Spleen (tissue), 11 donors: ENCODE results near the gene STX12. TPM values are rescaled to one million over a fixed set of nuclear protein-coding genes. Genes with fewer than 3 reads are reported as not detected.
"Not testable (repeated sequence)": the region's sequence is repeated elsewhere in the genome, so short reads cannot be mapped to it uniquely, and the experiment has no call there.

Source experiments
- DNase-seq: peaks from one replicate; pipeline ENCODE4 v3.0.0-alpha.2; 2020
- H3K27ac ChIP-seq, 8 donors: fragments of 200-600 bp; sonication (generic) in 7 of 8; 1 replicate in 4 of 8; 2 replicates in 4 of 8; pipeline versions ENCODE4 v1.5.0 to v1.8.0; 2016 to 2021; ENCODE audit warnings: inconsistent platforms in 4 of 8, mild to moderate bottlenecking in 4 of 8, moderate library complexity in 1 of 8
- H3K27me3 ChIP-seq, 7 donors: fragments of 200-600 bp; sonication (generic) in 6 of 7; replicated peaks in 1 of 7; 1 replicate in 4 of 7; 2 replicates in 3 of 7; pipeline versions ENCODE4 v1.5.0 to v1.8.0; 2016 to 2021; ENCODE audit warnings: inconsistent platforms in 3 of 7, mild to moderate bottlenecking in 1 of 7
- H3K36me3 ChIP-seq, 6 donors: fragments of 200-600 bp; sonication (generic) in 5 of 6; 1 replicate in 4 of 6; 2 replicates in 2 of 6; pipeline versions ENCODE4 v1.5.0 to v1.8.0; 2016 to 2021; ENCODE audit warnings: inconsistent platforms in 2 of 6
- H3K4me1 ChIP-seq, 6 donors: fragments of 200-600 bp; sonication (generic) in 5 of 6; 1 replicate in 3 of 6; 2 replicates in 3 of 6; pipeline versions ENCODE4 v1.5.0 to v1.8.0; 2016 to 2021; ENCODE audit warnings: inconsistent platforms in 3 of 6
- H3K4me3 ChIP-seq, 8 donors: fragments of 200-600 bp; sonication (generic) in 7 of 8; 1 replicate in 4 of 8; 2 replicates in 4 of 8; pipeline versions ENCODE4 v1.5.0 to v1.8.0; 2016 to 2021; ENCODE audit warnings: inconsistent platforms in 4 of 8, mild to moderate bottlenecking in 4 of 8, moderate library complexity in 2 of 8
- H3K9me3 ChIP-seq, 8 donors: fragments of 200-600 bp; sonication (generic) in 7 of 8; 1 replicate in 4 of 8; 2 replicates in 4 of 8; pipeline versions ENCODE4 v1.5.0 to v1.8.0; 2016 to 2021; ENCODE audit warnings: inconsistent platforms in 4 of 8
- POLR2A ChIP-seq, 3 donors: fragments of 450-650 bp; IDR thresholded peaks; one replicate each; pipeline ENCODE4 v1.5.1; 2017; ENCODE audit warnings: antibody characterized with exemption in 3 of 3, mild to moderate bottlenecking in 1 of 3
- POLR2AphosphoS5 ChIP-seq, 3 donors: sonication (generic); formaldehyde crosslinking; IDR thresholded peaks; one replicate each; pipeline ENCODE4 v1.5.1; 2017; ENCODE audit warnings: antibody characterized with exemption in 3 of 3
- WGBS, 5 donors: extraction: QIAGEN DNeasy Blood & Tissue Kit in 3 of 5; methylation state at CpG; one replicate each; pipeline versions ENCODE4 v1.1.5 to v1.1.7; 2013 to 2018; 5-methylcytosine and 5-hydroxymethylcytosine counted together
- intact Hi-C: fragments of 100-400 bp; cut with DNase I; formaldehyde crosslinking; loops from one replicate; pipeline ENCODE4 v1.15.0; 2023; ENCODE audit warnings: low total_unique reads
- polyA plus RNA-seq, 3 donors: library from polyadenylated mRNA; stranded (reverse); fragments of 200-250 nt; gene quantifications; one replicate each; pipeline ENCODE4 v1.2.1, GENCODE V29; 2013
- total RNA-seq, 7 donors: library from RNA; depleted of rRNA in 3 of 7; stranded (reverse); fragments of >200 nt in 3 of 7; fragmentation: NEBNext Ultra II Directional in 4 of 7; extraction: Animal tissue kit (Norgen Biotek cat#: 25700) in 4 of 7; gene quantifications; one replicate each; pipeline versions ENCODE4 v1.1.0 to v1.2.1, GENCODE V29; 2016 to 2021
- TF ChIP-seq, protein P1 (sequence below), 11 experiments: fragments of 200-600 bp in 7 of 11; fragments of 450-650 bp in 4 of 11; sonication (generic) in 4 of 11; IDR thresholded peaks in 8 of 11; conservative IDR thresholded peaks in 3 of 11; 1 replicate in 7 of 11; 2 replicates in 4 of 11; pipeline versions ENCODE4 v1.4.0 to v1.8.0; 2016 to 2021; ENCODE audit warnings: antibody characterized with exemption in 11 of 11, inconsistent platforms in 4 of 11, mild to moderate bottlenecking in 1 of 11
- donor health status: healthy with polysubstance abuse.
- donor health status: DM: no; HTN: no; CAD: no; lungs with moderate emphysema.
- donor health status: DM: no; HTN: no; CAD: no.
- donor health status: Bipolar disorder and iron deficiency.
- donor health status: healthy.
- donor health status: DM: no; HTN: no; CAD: no.
- donor health status: DM: yes; HTN: yes; CAD: no.

STX12 gene
- total and polyA plus RNA-seq, 10 donors, result 17.7 to 88.1 (median 48.2) TPM

DNA sequence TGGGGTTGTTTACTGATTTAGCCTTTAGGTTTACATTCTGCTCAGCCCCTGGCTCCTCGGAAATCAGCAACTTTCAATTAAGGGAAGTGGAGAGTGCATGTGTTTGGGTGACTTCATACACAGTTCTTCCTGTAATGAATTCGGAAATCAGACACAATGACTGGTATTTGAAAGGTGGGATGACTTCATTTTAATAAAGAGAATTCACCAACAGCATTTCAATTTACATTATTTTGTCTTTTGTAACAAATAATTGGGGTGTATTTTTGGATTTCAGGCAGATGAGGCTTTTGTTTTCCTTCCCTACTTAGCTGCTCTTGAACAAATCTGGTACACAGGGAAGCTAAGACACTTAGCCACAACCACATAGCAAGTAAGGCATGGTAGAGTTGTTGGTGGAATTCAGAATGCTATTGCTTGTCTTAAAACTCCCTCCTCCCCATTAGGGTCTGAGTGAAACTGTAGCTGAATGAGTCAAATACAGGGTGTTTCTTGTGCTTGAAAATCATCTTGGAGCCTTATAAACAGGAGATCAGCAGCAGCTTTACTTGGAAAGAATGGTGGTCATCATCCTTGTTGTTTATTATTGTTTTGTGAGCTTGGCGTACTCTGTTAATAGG is 917 bp downstream of the STX12 start:
- Histone ChIP-seq H3K9me3 (no peaks in the 10 kb centered on the region), H3K4me1 (peaks cover 25 to 70% (median 52%) of the 10 kb centered on the region in 6 donors), H3K27me3 (no peaks in the 10 kb centered on the region), H3K36me3 (peaks cover 0 to 38% (median 4%) of the 10 kb centered on the region in 6 donors), H3K27ac (peak overlapping the region; percentile 93 to 99 (median 98)), H3K4me3 (peak overlapping the region; percentile 83 to 99 (median 91))
- TF ChIP-seq, protein P1, sequence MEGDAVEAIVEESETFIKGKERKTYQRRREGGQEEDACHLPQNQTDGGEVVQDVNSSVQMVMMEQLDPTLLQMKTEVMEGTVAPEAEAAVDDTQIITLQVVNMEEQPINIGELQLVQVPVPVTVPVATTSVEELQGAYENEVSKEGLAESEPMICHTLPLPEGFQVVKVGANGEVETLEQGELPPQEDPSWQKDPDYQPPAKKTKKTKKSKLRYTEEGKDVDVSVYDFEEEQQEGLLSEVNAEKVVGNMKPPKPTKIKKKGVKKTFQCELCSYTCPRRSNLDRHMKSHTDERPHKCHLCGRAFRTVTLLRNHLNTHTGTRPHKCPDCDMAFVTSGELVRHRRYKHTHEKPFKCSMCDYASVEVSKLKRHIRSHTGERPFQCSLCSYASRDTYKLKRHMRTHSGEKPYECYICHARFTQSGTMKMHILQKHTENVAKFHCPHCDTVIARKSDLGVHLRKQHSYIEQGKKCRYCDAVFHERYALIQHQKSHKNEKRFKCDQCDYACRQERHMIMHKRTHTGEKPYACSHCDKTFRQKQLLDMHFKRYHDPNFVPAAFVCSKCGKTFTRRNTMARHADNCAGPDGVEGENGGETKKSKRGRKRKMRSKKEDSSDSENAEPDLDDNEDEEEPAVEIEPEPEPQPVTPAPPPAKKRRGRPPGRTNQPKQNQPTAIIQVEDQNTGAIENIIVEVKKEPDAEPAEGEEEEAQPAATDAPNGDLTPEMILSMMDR (IDR thresholded peaks at IDR 0.05 in 8 of 11, conservative IDR thresholded peaks at IDR 0.05 in 3 of 11), result no peak
- TF ChIP-seq POLR2AphosphoS5 (IDR thresholded peaks at IDR 0.05), result peak in 1 of 3 donors; percentile 43
- 25 to 33% (median 30%) methylated on average over 3 of the region's 3 CpGs for WGBS, 5 donors
- DNase-seq, result no peak
- intact Hi-C loops, result no loop called here

DNA sequence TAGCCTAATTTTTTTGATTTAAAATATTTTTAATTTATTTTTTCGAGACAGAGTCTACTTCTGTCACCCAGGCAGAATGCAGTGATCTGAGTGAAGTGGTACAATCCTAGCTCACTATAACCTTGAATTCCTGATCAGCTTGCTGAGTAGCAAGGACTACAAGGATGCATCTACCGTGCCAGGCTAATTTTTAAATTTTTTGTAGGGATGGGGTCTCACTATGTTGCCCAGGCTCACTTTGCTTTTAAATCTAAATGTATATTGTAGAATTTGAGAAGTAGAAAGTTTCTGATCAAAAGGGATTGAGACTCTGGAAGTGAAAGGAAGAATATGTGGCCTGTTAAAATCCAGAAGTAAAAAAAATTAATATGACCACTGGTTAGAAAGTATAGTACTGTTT is 1.6 kb downstream of the STX12 start:
- intact Hi-C loops, result no loop called here
- no peaks in the 10 kb centered on the region for H3K9me3 ChIP-seq
- peak overlapping the region in 7 of 8 donors; percentile 93 to 99 (median 98) for H3K27ac ChIP-seq
- H3K36me3 ChIP-seq, result peaks cover 0 to 40% (median 4%) of the 10 kb centered on the region in 6 donors
- H3K4me3 ChIP-seq, result peak overlapping the region in 3 of 8 donors; percentile 87 to 92 (median 87)
- 77 to 90% (median 87%) methylated on average over 2 of the region's 2 CpGs for WGBS, 5 donors
- peaks cover 26 to 78% (median 55%) of the 10 kb centered on the region in 6 donors for H3K4me1 ChIP-seq
- TF ChIP-seq POLR2A (IDR thresholded peaks at IDR 0.05), result no peak
- TF ChIP-seq, protein P1 (IDR thresholded peaks at IDR 0.05 in 8 of 11, conservative IDR thresholded peaks at IDR 0.05 in 3 of 11), result no peak
- TF ChIP-seq POLR2AphosphoS5 (IDR thresholded peaks at IDR 0.05), result no peak
- H3K27me3 ChIP-seq, result no peaks in the 10 kb centered on the region
- no peak for DNase-seq

DNA sequence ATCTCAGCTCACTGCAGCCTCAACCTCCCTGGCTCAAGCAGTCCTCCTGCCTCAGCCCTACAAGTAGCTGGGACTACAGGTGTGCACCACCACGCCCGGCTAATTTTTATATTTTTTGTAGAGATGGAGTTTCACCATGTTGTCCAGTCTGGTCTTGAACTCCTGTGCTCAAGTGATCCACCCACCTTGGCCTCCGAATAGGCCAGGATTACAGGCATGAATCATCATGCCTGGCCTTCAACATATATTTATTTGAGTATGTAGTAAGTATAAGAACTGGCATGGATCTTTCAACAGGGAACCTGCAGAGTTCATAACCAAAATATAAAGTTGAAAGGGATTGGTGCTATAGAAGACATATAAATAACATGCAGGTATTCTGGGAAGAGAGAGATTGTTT is 2.3 kb downstream of the STX12 start:
- DNase-seq, H3K9me3 ChIP-seq, H3K27me3 ChIP-seq, intact Hi-C loops, H3K4me3 ChIP-seq: not testable (repeated sequence)
- H3K4me1 ChIP-seq, result peaks cover 26 to 84% (median 58%) of the 10 kb centered on the region in 6 donors
- H3K27ac ChIP-seq, result peak overlapping the region in 1 of 8 donors; percentile 98
- H3K36me3 ChIP-seq, result peaks cover 0 to 47% (median 7%) of the 10 kb centered on the region in 6 donors
- WGBS, 5 donors, result 82 to 94% (median 93%) methylated on average over 3 of the region's 3 CpGs

DNA sequence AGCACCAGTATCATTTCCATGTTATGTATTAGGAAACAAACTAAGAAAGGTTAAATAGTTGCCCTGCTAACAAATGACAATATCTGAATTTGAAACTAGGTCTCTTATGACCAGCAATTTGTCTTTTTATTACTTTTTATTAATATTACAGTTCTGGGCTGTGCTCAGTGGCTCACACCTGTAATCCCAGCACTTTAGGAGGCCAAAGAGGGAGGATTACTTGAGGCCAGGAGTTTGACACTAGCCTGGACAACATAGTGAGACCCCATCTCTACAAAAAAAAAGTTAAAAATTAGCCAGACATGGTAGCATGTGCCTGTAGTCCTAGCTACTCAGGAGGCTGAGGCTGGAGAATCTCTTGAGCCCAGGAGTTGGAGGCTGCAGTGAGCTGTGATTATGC is 3.3 kb downstream of the STX12 start:
- Histone ChIP-seq H3K36me3 (peaks cover 0 to 57% (median 10%) of the 10 kb centered on the region in 6 donors), H3K4me1 (peaks cover 26 to 94% (median 65%) of the 10 kb centered on the region in 6 donors)
- H3K27ac ChIP-seq, DNase-seq, H3K27me3 ChIP-seq, intact Hi-C loops, H3K4me3 ChIP-seq, H3K9me3 ChIP-seq: not testable (repeated sequence)

DNA sequence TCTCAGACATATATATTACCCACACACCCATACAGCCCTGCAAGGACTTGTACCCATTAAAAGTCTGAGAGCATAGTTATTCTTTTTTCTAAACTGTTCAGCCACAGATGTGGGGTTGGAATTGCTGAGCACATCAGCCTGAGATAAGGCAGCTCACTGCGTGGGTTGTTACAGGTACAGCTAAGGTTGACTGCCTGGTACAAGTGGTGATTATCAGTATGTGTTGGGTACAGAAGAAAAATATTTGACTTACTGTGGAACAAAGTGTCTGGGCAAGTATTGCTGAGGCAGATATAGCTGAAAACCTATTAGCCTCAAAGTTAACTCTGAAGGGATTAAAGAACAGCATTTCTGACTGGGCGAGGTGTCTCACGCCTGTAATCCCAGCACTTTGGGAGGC is 5.0 kb downstream of the STX12 start:
- intact Hi-C loops, result no loop called here
- DNase-seq, result no peak
- Histone ChIP-seq H3K4me3 (no peak overlapping the region), H3K9me3 (no peaks in the 10 kb centered on the region), H3K27ac (no peak overlapping the region), H3K27me3 (no peaks in the 10 kb centered on the region), H3K36me3 (peaks cover 0 to 67% (median 13%) of the 10 kb centered on the region in 6 donors), H3K4me1 (peaks cover 26 to 96% (median 56%) of the 10 kb centered on the region in 6 donors)
- WGBS, 5 donors, result 90 to 94% (median 93%) methylated on average over 3 of the region's 3 CpGs
- TF ChIP-seq POLR2A (IDR thresholded peaks at IDR 0.05) (no peak), POLR2AphosphoS5 (IDR thresholded peaks at IDR 0.05) (no peak)
- TF ChIP-seq, protein P1 (IDR thresholded peaks at IDR 0.05 in 8 of 11, conservative IDR thresholded peaks at IDR 0.05 in 3 of 11), result no peak
